Endodermal cell (in vitro differentiated cells): Measurements from ENCODE around the gene LIX1. TPM values are rescaled to one million over a fixed set of nuclear protein-coding genes. Genes with fewer than 3 reads are reported as not detected.
A peak's percentile ranks its signal among the peaks of the same experiment; 100 is the strongest.

Experiments used
- DNase-seq: peaks from one replicate; pipeline ENCODE4 v3.0.0-alpha.2; 2017
- H3K27ac ChIP-seq: 2 replicates; pipeline ENCODE4 v1.5.1; 2013; ENCODE audit warnings: mild to moderate bottlenecking, low read depth, low read length, moderate library complexity
- H3K27me3 ChIP-seq: 2 replicates; pipeline ENCODE4 v1.6.1; 2013; ENCODE audit warnings: mild to moderate bottlenecking, low read length, moderate library complexity; ENCODE audit not compliant: insufficient read depth, control insufficient read depth, poor library complexity, severe bottlenecking
- H3K36me3 ChIP-seq: 2 replicates; pipeline ENCODE4 v1.7.0; 2013; ENCODE audit warnings: mild to moderate bottlenecking, low read length, moderate library complexity; ENCODE audit not compliant: control insufficient read depth, insufficient read depth
- H3K4me1 ChIP-seq: one replicate; pipeline ENCODE4 v1.7.0; 2013; ENCODE audit warnings: low read length; ENCODE audit not compliant: control insufficient read depth, insufficient read depth
- H3K4me3 ChIP-seq: 2 replicates; pipeline ENCODE4 v1.5.1; 2013; ENCODE audit warnings: mild to moderate bottlenecking, low read length, moderate library complexity
- H3K9ac ChIP-seq: 2 replicates; pipeline ENCODE4 v1.6.1; 2013; ENCODE audit warnings: mild to moderate bottlenecking, low read length, moderate library complexity; ENCODE audit not compliant: poor library complexity, severe bottlenecking; ENCODE audit errors: extremely low read depth
- H3K9me3 ChIP-seq: 2 replicates; pipeline ENCODE4 v1.6.1; 2013; ENCODE audit warnings: mild to moderate bottlenecking, low read length, moderate library complexity; ENCODE audit not compliant: control insufficient read depth
- H3K27ac Mint-ChIP-seq: 2 replicates; pipeline ENCODE4 v1.8.0; 2020; ENCODE audit warnings: mixed read lengths
- H3K27me3 Mint-ChIP-seq: 2 replicates; pipeline ENCODE4 v1.8.0; 2021; ENCODE audit warnings: mild to moderate bottlenecking, mixed read lengths; ENCODE audit not compliant: insufficient read depth
- H3K36me3 Mint-ChIP-seq: 2 replicates; pipeline ENCODE4 v1.8.0; 2020; ENCODE audit warnings: low read depth, mixed read lengths
- H3K4me1 Mint-ChIP-seq: 2 replicates; pipeline ENCODE4 v1.8.0; 2020; ENCODE audit warnings: mixed read lengths
- H3K4me3 Mint-ChIP-seq: 2 replicates; pipeline ENCODE4 v1.8.0; 2020; ENCODE audit warnings: mild to moderate bottlenecking, moderate library complexity, mixed read lengths
- H3K9me3 Mint-ChIP-seq: 2 replicates; pipeline ENCODE4 v1.8.0; 2020; ENCODE audit warnings: mild to moderate bottlenecking, mixed read lengths
- CTCF ChIP-seq: fragments of 200-600 bp; sonication (generic); conservative IDR thresholded peaks from 2 replicates; pipeline ENCODE4 v1.5.0; 2021; ENCODE audit warnings: antibody characterized with exemption, mild to moderate bottlenecking
- WGBS, 2 experiments: methylation state at CpG; one replicate each; pipeline versions ENCODE4 v1.1.5 to v1.1.7; 2013; ENCODE audit warnings: missing lambda C conversion rate in 2 of 2, mixed read lengths in 1 of 2; ENCODE audit not compliant: insufficient coverage in 1 of 2, insufficient read length in 1 of 2; 5-methylcytosine and 5-hydroxymethylcytosine counted together
- total RNA-seq, 2 donors: library from RNA; stranded (reverse); fragmentation: NEBNext Ultra II Directional in 1 of 2; extraction: Animal tissue kit (Norgen Biotek cat#: 25700) in 1 of 2; gene quantifications; 2 replicates in 1 of 2; 3 replicates in 1 of 2; pipeline ENCODE4 v1.2.1, GENCODE V29; 2021

The LIX1 gene
- total RNA-seq, 2 donors from 2014 or later = 0.09 to 0.15 TPM

GRCh38 chr5:97096846-97097245 is 45.6 kb downstream of the LIX1 start:
- Histone ChIP-seq H3K9ac (no peak overlapping the region), H3K27ac (no peak overlapping the region), H3K9me3 (no peaks in the 10 kb centered on the region), H3K27me3 (no peaks in the 10 kb centered on the region), H3K4me1 (peaks cover 14% of the 10 kb centered on the region), H3K36me3 (no peaks in the 10 kb centered on the region), H3K4me3 (peak overlapping the region; percentile 7)
- Mint-ChIP-seq H3K4me1 (peaks cover 28% of the 10 kb centered on the region), H3K36me3 (no peaks in the 10 kb centered on the region), H3K27ac (no peak overlapping the region), H3K4me3 (no peak overlapping the region), H3K27me3 (no peaks in the 10 kb centered on the region), H3K9me3 (no peaks in the 10 kb centered on the region)
- no peak for DNase-seq
- TF ChIP-seq CTCF = no peak

- H3K4me1 Mint-ChIP-seq = peaks cover 22% of the 10 kb centered on the region
- peak overlapping the region; percentile 7 for H3K4me3 ChIP-seq
- H3K9ac ChIP-seq = no peak overlapping the region
- no peaks in the 10 kb centered on the region for H3K36me3 Mint-ChIP-seq
- H3K4me3 Mint-ChIP-seq = no peak overlapping the region
- DNase-seq = no peak
- no peaks in the 10 kb centered on the region for H3K27me3 ChIP-seq
- H3K9me3 ChIP-seq = no peaks in the 10 kb centered on the region
- peaks cover 14% of the 10 kb centered on the region for H3K4me1 ChIP-seq
- no peaks in the 10 kb centered on the region for H3K27me3 Mint-ChIP-seq
- no peak overlapping the region for H3K27ac ChIP-seq
- H3K36me3 ChIP-seq = no peaks in the 10 kb centered on the region
- H3K27ac Mint-ChIP-seq = peak overlapping the region; percentile 42
- WGBS, 2 experiments = 79 to 90% methylated on average over 3 to 5 of the region's 5 CpGs
- TF ChIP-seq CTCF = no peak
- H3K9me3 Mint-ChIP-seq = no peaks in the 10 kb centered on the region
Observed at GRCh38 chr5:97096191-97096590, 46.2 kb downstream of the LIX1 start.

- Mint-ChIP-seq H3K9me3 (no peaks in the 10 kb centered on the region), H3K27ac (no peak overlapping the region), H3K4me1 (peaks cover 22% of the 10 kb centered on the region), H3K36me3 (no peaks in the 10 kb centered on the region), H3K4me3 (no peak overlapping the region), H3K27me3 (no peaks in the 10 kb centered on the region)
- no peaks in the 10 kb centered on the region for H3K9me3 ChIP-seq
- no peaks in the 10 kb centered on the region for H3K36me3 ChIP-seq
- no peak for DNase-seq
- no peaks in the 10 kb centered on the region for H3K27me3 ChIP-seq
- no peak overlapping the region for H3K27ac ChIP-seq
- peaks cover 14% of the 10 kb centered on the region for H3K4me1 ChIP-seq
- no peak overlapping the region for H3K4me3 ChIP-seq
- H3K9ac ChIP-seq = no peak overlapping the region
- WGBS, 2 experiments = 100% methylated on average over 1 of the region's 1 CpG; no CpG with 5 or more reads in 1 of the 2 experiments
- TF ChIP-seq CTCF = no peak
Observed at GRCh38 chr5:97095318-97095732, 47.1 kb downstream of the LIX1 start.
